ENCODE data around the gene SEC61A1. TPM values are rescaled to one million over a fixed set of nuclear protein-coding genes. Genes with fewer than 3 reads are reported as not detected.

SEC61A1 gene
- total and polyA plus RNA-seq, 9 donors, result 52.3 to 217 (median 121) TPM

DNA sequence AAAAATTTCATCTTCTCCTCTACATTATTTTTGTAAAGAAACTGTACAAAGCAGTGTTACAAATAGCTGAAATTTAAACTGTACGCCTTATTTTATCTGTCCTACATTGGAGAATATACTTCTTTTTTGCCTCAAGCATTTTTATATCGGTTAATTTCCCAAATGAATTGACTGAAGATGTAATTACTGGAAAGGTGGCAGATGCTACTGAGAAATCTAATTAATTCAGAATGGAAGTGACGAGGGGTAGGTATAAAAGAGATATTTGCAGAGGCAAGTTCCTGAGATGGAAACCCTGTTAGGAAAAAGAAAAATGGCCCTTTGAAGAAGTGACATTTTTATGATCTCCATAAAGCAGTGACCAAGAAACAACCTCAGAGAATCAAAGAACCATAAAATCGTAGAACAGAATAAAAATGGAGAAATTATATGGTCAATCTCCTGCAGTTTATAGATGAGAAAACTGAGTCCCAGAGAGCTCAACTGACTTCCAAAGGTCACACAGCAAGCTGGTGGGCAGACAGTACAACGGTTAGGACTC lies 51.0 kb downstream of the SEC61A1 start:
- no peak overlapping the region for H3K27ac ChIP-seq
- H3K9me3 ChIP-seq, result no peaks in the 10 kb centered on the region
- WGBS, 3 donors, result 88 to 93% (median 89%) methylated on average over 5 of the region's 5 CpGs
- TF ChIP-seq EP300 (IDR thresholded peaks at IDR 0.05), result no peak
- TF ChIP-seq, protein P1, sequence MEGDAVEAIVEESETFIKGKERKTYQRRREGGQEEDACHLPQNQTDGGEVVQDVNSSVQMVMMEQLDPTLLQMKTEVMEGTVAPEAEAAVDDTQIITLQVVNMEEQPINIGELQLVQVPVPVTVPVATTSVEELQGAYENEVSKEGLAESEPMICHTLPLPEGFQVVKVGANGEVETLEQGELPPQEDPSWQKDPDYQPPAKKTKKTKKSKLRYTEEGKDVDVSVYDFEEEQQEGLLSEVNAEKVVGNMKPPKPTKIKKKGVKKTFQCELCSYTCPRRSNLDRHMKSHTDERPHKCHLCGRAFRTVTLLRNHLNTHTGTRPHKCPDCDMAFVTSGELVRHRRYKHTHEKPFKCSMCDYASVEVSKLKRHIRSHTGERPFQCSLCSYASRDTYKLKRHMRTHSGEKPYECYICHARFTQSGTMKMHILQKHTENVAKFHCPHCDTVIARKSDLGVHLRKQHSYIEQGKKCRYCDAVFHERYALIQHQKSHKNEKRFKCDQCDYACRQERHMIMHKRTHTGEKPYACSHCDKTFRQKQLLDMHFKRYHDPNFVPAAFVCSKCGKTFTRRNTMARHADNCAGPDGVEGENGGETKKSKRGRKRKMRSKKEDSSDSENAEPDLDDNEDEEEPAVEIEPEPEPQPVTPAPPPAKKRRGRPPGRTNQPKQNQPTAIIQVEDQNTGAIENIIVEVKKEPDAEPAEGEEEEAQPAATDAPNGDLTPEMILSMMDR (IDR thresholded peaks at IDR 0.05), result no peak
- TF ChIP-seq POLR2A (IDR thresholded peaks at IDR 0.05), result no peak
- no peaks in the 10 kb centered on the region for H3K27me3 ChIP-seq
- no peak for DNase-seq
- no peak overlapping the region for H3K4me3 ChIP-seq
- intact Hi-C loops (cut with DNase I), result no loop called here
- no peaks in the 10 kb centered on the region for H3K4me1 ChIP-seq (ENCODE audit: insufficient read depth)
- H3K36me3 ChIP-seq, result no peaks in the 10 kb centered on the region

DNA sequence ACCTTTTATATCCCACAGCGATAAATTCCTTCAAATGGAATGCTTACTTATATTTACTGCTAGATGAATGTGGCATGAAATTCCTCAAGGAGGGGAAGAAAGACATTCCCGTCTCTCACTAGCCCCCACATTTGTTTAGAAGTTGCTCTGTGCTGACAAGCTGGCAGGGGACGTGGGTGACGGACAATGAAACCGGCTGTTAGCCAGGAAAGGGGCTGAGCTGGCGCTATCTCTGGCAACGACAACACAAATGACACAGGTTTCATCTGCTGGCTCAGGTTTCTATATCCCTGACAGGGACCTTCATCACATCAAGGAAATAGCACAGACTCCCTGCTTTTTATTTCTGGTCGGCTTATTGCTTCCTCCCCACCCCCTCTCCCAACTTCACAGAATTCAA lies 55.6 kb downstream of the SEC61A1 start:
- no peaks in the 10 kb centered on the region for H3K4me1 ChIP-seq (ENCODE audit: insufficient read depth)
- H3K4me3 ChIP-seq, result no peak overlapping the region
- H3K36me3 ChIP-seq, result no peaks in the 10 kb centered on the region
- TF ChIP-seq, protein P1 (IDR thresholded peaks at IDR 0.05), result no peak
- TF ChIP-seq POLR2A (IDR thresholded peaks at IDR 0.05) (no peak), EP300 (IDR thresholded peaks at IDR 0.05) (no peak)
- H3K9me3 ChIP-seq, result no peaks in the 10 kb centered on the region
- no peak overlapping the region for H3K27ac ChIP-seq
- DNase-seq, result no peak
- intact Hi-C loops (cut with DNase I), result no loop called here
- 78 to 86% (median 82%) methylated on average over 8 of the region's 8 CpGs for WGBS, 3 donors
- H3K27me3 ChIP-seq, result no peaks in the 10 kb centered on the region

DNA sequence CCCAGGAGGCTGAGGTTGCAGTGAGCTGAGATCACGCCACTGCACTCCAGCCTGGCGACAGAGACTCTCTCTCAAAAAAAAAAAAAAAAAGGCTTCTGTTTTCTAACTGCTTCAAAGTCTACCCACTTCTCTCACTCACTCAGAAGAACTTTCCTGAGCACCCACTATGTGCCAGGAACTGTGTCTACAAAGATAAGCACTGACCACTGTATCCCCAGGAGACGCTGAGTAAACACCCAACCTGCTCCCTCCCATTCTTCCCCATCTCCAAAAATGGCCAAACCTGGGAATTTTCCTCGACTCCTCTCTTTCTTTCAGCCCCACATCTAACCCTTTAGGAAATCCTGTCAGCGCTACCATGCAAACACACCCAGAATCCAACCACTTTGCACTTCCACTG lies 58.9 kb downstream of the SEC61A1 start:
- Histone ChIP-seq H3K27ac (no peak overlapping the region), H3K36me3 (no peaks in the 10 kb centered on the region), H3K4me1 (ENCODE audit: insufficient read depth) (no peaks in the 10 kb centered on the region), H3K4me3 (no peak overlapping the region), H3K9me3 (no peaks in the 10 kb centered on the region), H3K27me3 (no peaks in the 10 kb centered on the region)
- no peak for DNase-seq
- intact Hi-C loops (cut with DNase I), result no loop called here
- WGBS, 3 donors, result 92 to 94% (median 93%) methylated on average over 5 of the region's 5 CpGs
- TF ChIP-seq, protein P1 (IDR thresholded peaks at IDR 0.05), result no peak
- TF ChIP-seq EP300 (IDR thresholded peaks at IDR 0.05), result no peak
- TF ChIP-seq POLR2A (IDR thresholded peaks at IDR 0.05), result no peak

DNA sequence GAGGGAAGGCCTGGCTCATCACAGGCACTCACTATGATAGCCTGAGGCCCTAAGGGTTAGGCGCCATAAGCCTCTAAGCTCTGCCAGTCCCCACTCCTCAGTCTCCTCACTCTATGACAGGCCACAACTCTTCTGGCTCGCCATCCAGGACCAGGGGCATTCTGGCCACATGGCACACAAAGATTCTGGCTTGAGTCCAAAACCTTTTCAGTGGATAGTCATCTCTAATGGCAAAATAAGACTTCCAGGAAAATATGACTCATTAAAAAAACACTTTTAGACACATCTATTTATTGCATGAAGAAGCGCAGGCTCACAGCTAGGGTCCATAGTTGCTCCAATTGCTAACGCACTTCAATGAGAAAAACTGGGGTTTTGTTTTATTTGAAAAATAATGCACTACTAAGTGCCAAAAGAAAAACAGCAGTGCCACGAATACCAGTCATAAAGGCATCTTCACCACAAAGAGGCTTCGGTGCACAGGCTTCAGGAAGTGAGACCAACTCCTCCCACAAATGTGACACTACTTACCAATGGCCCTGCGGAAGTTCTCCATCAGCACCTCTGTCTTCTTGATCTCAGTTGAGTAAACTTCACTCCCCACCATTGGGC lies 60.2 kb downstream of the SEC61A1 start:
- H3K9me3 ChIP-seq, result no peaks in the 10 kb centered on the region
- H3K27ac ChIP-seq, result no peak overlapping the region
- no peak for DNase-seq
- 79 to 91% (median 82%) methylated on average over 7 of the region's 7 CpGs for WGBS, 3 donors
- H3K27me3 ChIP-seq, result no peaks in the 10 kb centered on the region
- no peaks in the 10 kb centered on the region for H3K4me1 ChIP-seq (ENCODE audit: insufficient read depth)
- no peak overlapping the region for H3K4me3 ChIP-seq
- intact Hi-C loops (cut with DNase I), result no loop called here
- TF ChIP-seq, protein P1 (IDR thresholded peaks at IDR 0.05), result no peak
- no peak for TF ChIP-seq POLR2A (IDR thresholded peaks at IDR 0.05)
- TF ChIP-seq EP300 (IDR thresholded peaks at IDR 0.05), result no peak
- H3K36me3 ChIP-seq, result no peaks in the 10 kb centered on the region

Measured in ovary (tissue), 9 donors.